NCI-H146 treated with DMSO at 0.1 percent for 48 hours (cell line): Measurements from ENCODE around the gene ADAMTS12.
"Not testable (repeated sequence)": the region's sequence is repeated elsewhere in the genome, so short reads cannot be mapped to it uniquely, and the experiment has no call there.

Experiments
- DNase-seq: peaks from one replicate; lab custom pipeline; 2025; ENCODE audit not compliant: unreplicated experiment; lab: John Stamatoyannopoulos, UW

Gene ADAMTS12

DNA sequence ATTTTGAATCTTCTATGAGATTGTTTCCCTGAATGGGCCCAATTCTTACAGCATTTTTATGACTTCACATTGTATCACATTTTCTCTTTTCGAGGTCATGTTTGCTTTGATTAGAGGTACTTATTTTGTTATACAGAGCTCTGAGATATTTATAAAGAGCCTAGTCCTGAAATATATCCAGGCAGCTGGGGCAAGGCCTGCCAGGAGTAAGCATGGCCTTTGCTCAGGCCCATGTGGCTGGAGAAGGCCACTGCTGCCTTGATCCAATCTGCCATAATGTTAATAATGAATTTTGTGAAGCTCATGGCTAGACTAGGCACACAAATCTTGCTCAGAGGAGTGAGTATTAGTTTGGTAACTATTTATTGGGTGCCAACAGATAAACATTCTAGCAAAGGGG lies 355.0 kb downstream of the ADAMTS12 start:
- no peak for DNase-seq

DNA sequence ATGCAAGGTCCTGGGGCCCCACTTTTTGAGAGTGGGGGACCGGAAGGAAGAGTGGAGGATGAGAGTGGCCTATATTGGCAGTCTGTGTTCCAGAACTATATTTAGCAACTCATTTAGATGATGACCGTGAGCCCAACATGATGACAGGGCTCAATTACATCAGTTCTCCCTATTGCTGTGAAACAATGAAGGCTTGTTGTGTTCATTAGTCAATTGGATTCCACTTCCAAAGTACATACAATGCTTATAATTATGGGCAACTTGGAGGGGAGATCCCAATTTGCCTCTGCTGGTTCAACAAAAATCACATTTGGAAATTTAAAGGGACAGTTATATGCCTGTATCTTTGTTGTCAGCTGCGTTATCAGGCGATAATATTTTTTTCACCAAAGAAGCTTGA lies 360.0 kb downstream of the ADAMTS12 start:
- DNase-seq, result no peak

DNA sequence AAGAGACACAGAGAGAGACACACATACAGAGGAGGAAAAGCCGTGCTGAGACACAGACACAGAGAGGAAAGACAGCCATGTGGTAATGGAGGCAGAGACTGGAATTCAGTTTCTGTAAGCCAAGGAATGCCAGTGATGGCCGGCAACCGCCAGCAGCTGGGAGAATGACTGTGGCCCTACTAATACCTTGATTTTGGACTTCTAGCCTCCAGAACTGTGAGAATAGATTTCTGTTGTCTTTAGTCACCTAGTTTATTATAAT lies 360.8 kb downstream of the ADAMTS12 start:
- DNase-seq, result no peak

DNA sequence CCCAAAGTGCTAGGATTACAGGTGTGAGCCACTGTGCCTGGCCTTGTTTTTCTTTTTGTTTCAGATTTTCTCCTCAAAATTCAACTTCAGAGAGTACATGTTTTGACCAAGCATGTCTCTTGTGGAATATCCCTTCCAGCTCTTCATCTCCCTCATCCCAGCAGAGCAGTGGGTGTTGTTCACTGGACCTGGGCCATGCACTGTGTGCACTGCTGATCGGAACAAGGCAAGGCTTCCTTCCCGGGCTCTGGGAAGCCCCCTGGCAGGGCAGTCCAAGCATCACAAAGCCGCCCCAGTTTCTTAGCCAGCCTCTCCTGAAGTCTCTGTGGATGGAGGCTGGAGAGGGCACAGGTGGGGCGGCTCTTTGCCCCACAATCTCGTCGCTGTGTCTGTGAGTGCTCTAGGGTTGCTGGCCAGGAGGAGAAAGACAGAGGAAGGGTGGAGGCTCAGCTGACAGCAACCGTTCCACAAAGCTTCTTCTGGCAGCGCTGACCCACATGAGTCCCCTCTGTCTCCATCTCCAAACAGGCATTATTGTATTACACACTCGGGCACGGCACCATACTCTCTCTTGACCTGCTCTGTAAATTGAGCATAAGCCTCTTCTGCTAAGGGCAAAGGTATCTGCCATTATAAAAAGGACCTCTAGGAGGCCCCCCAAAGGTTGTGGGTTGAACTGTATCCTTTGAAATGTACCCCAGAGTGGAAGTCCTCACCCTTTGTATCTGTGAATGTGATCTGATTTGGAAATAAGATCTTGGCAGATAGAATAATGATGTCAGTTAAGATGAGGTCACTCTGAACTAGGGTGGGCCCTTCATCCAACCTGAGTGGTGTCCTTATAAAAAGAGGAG lies 361.4 kb downstream of the ADAMTS12 start:
- DNase-seq, result no peak

DNA sequence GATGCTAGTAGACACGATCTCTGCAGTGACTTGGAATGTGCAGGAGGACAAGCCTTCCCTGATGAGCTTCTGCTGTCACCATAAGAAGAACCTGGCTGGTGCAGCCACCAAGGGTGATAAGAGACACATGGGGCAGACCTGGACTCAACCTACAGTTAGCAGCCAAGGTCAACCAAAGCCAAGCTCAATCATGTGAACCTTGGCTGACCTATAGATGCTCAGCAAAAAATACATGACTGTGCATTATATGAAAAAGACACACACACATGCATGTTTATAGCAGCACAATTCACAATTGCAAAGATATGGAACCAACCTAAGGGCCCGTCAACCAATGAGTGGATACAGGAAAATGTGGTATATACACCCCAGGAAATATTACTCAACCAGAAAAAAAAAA lies 364.1 kb downstream of the ADAMTS12 start:
- no peak for DNase-seq

DNA sequence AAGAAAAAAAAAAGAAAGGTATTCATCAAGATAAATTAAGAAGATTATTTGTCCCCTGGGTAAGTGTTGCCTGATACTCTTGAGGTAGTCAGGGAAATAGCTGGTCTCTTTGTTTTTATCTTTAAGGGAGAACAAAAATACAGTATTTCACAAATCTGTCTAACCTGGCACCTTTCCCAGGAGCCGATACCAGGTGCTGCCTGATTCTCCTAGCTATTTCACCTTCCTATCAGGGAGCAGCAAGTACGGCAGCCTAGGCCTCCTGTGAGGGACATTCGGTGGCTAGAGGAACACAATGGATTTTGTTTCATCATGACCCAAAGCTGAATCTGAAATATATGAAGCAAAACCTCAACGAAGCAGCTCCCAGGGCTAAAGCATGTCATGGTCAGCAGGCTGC lies 365.0 kb downstream of the ADAMTS12 start:
- DNase-seq, result no peak

DNA sequence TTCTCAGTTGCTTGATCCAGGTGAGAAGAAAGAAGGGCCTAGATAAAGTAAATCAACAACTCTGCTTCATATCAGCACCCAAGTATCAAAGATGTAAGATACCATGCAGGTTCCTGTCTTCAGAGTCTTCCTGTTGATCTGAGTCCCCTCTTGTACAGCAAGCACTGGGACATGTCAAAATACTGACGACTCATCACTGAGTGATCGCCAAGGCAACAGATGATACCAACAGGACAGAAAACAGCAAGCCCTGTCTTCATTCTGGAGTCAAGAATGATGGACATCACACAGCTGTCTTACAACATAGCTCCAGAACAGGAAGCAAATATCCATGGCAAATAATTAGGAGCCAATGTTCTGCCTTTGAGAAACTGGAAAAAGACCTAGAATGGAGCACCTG lies 367.3 kb downstream of the ADAMTS12 start:
- no peak for DNase-seq

DNA sequence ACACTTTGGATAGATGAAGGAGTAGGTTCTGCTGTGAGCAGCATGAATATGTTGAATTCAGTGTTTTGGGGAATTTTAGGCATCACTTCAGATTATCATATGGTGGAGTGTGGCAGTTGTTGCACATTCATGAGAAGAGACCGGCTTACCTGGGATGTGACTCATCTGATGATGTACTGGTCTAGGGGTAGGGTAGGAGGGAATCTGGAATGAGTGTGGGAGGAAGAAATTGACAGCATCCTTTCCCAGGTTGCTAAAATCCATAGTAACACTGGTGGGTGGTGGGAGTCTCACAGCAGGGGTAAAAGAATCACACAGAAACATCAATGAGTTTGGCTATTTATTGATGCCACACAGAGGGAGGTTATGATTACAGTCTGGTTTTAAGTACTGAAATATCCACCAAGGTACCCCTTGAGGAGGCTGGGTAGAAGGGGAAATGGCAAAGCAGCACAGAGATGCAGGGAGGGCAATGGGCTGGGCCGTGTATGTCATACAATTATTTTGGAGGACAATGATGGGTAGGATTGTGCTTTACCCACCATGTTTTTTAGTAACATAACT lies 368.5 kb downstream of the ADAMTS12 start:
- DNase-seq, result no peak

DNA sequence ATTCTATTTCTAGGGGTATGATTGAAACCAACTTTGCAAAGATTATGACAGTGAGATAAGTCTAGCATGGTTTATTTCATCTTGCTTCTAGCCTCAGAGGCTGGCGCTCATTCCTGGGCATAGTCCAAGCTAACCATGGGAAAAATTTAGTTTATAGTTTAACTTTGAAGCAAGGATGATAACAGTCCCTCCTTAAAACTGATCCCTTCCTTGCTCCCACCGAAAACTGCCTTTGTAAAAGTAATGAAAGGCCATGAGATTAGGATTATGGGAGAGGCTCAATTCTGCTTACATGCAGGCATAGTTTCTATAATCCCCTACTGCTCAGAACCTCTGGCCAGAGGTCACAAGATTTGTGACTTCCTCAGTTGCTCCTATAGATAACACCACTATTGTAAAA lies 375.4 kb downstream of the ADAMTS12 start:
- DNase-seq, result no peak

DNA sequence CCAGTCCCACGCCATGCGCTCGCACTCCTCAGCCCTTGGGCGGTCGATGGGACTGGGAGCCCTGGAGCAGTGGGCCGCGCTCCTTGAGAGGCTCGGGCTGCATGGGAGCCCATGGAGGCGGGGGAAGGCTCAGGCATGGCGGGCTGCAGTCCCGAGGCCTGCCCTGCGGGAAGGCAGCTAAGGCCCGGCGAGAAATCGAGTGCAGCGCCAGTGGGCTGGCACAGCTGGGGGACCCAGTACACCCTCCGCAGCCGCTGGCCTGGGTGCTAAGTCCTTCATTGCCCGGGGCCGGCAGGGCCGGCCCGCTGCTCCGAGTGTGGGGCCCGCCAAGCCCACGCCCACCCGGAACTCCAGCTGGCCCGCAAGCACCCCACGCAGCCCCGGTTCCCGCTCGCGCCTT lies 376.4 kb downstream of the ADAMTS12 start:
- DNase-seq, result not testable (repeated sequence)

DNA sequence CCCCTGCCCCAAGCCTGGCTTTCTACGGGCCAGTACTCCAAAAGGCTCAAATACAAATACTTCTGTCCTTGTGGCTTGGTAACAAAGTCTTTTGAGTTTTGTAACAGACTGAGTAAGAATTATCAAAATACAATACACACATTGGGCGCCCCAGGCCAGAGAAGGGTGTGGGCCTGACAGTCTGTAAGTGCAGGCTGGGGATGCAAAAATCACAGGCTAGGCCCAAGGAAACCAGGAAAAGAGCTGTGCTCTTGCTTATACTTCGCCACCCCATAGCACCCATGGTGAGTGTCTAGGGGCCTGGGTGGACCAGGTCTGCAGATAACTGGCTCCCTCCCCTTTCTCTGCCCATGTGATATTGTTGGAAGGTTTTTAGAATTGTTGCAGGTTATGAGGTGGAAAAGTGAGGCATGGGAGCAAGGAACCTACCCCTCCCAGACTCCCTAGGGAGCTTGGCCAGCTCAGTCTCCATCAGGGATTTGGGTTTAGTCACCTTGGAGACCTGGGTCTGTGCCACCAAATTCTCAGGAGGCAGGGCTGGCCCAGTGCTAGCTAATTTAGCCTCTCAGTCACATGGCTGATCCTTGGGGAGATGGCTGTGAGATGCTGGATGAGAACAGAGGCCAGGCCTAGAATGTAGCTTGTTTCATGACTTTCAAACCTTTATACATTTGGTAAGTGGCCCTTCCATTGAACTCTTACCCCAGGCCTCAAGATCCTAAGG lies 378.2 kb downstream of the ADAMTS12 start:
- no peak for DNase-seq

DNA sequence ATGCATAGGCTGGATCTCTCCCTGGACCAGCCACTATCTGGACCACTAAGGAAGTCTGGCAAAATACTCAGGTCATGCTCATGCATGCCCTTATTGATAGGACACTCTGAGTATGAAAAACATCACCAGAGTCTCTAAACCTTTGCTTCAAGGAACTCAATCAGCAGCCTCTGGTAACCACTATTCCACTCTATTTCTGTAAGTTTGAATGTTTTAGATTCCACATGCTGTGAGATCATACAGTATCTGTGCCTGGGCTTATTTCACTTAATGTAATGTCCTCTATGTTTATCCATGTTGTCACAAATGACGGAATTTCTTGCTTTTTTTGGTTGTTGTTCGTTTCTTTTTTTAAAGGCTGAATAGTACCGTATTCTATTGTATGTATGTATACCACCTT lies 382.8 kb downstream of the ADAMTS12 start:
- DNase-seq, result no peak

DNA sequence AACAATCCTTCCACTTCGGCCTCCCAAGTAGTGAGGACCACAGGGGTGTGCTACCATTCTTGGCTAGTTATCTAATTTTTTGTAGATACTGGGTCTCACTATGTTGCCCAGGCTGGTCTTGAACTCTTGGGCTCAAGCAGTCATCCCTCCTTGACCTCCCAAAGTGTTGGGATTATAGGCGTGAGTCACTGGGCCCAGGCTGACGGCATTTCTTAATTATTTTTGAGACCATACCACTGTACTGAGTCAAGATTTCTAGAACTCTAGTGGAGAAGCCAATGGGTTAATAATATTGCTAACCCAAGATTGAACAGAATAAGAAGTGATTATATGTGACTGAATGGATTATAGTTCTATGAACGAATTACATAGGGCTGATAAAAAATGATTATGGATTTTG lies 384.4 kb downstream of the ADAMTS12 start:
- DNase-seq, result no peak

DNA sequence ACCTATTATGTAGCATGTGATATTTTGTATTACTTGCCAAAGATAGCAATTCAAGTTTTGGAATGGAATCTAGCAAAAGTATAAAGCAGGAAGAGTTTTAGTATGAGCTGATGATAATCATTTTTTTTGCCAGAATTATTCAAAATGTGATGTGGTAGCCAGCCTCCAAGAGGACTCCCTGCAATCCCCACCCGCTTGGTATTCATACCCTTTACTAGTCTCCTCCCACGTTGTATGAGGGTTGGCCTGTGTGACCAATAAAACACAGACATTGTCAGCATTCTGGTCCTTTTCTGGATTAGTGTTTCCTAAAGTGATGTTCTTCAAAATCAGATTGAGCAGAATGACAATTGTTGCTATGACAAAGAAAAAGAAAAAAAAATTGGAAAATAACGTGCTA lies 387.2 kb downstream of the ADAMTS12 start:
- no peak for DNase-seq

DNA sequence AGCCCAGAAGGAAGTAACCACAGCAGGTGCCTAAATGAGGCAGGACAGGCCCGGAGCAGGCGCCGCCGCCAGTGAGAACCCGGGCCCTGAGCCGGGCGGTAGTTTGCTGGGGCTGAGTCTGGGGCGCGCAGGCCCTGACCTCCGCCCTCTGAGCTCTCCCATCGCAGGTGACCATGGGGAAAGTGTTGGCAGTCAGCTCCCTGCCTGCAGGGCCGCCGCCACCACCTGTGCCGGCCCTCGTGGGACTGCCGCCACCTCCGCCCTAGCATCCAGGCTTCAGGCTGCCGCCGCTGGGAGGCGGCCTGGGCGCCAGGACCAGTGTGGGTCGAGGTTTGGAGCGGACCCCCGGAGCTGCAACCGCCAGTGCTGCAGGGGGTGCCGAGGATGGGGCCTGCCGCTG lies 389.9 kb downstream of the ADAMTS12 start:
- DNase-seq, result no peak

DNA sequence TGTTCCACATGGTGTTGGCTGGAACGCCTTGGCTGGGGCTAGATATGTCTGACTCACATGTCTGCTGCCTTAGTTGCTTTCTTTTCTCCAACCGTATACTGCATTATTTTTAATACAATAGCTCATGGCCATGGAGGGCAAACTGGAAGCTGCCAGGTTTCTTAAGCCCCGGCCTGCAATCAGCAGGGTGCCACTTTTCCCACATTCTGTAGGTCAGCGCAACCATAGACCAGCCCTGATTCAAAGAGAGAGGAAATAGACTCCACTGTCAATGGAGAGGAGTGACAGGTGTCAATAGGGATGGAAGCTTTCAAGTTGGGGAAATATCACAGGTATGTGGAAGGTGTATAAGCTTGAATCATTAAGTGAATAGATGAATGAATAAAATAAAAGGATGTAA lies 390.5 kb downstream of the ADAMTS12 start:
- DNase-seq, result no peak

DNA sequence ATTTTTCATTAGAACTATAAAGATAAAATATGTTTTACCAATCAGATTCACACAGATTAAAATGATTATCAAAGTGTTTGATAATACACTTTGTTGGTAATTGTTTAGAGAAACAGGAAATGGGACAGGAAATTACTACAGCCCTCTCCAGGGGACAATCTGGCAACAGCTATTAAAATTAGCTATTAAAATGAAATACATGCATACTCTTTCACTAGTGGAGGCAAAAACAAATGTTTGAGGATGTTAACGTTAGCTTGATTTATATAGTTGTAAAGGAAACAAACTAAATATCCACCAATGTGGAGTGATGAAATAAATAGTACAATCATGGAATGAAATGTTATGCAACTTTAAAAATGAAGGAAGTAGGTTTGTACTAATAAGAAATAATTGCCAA lies 397.3 kb downstream of the ADAMTS12 start:
- DNase-seq, result no peak

DNA sequence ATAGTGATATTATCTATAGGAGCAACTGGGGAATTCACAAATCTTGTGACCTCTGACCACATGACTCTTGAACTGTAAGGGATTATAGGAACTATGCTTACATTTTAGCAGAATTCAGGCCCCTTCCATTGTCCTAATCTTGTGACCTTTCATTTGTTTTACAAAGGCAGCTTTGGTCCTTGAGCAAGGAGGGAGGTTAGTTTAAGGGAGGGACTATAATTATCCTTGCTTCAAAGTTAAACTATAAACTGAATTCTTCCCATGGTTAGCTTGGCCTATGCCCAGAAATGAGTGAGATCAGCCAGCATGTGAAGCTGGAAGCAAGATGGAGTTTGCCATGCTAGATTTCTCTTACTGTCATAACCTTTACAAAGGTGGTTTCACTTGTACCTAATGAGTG lies 399.8 kb downstream of the ADAMTS12 start:
- DNase-seq, result no peak

DNA sequence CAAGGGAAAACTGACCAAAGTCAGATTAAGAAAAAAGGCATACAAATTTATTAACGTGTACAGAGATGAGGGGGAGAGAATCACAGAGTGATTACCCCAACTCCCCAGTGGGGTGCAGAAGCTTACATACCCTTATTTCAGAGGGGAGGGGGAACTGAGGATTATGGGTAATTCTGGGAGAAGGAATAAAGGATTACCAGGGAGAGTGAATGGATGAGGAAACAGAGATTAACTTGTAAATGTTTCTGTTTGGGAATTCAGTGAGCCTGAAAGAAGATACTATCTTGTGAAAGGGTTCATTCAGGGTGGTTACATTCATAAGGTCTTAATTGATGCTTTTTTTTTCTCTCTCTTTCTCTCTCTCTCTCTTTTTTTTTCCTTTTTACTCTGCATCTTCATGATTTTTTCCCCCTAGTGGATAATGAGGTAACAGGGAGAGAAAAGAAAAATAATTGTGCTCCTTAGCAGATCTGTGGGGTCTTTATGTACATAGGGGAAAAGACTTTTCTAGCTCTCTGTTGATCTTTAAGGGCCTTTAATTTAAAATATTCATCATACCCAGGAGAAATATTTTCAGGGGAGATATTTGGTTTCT lies 401.6 kb downstream of the ADAMTS12 start:
- no peak for DNase-seq

DNA sequence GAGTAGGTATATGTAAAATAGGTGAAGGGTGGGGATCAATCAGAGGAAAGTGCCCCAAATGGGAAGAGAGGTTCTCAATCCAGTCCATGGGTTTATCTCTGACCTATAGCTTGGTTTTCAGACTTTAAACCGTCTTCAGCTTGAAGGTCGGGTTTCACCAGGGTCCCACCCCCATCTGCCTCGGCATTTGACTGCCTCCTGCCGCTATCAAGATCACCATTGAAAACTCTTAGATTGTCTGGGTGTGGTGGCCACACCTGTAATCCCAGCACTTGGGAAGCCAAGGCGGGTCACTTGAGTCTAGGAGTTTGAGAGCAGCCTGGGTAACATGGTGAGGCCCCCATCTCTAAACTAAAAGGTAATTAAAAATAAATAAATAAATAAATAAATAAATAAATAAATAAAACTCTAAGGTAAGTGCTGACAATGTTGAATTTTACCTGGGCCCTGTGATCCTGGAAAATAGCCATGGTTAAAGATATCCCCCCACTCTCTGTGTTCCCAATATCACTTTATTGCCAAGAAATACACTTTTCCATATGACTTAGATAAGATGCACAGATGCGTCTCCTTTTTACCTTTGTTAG lies 402.2 kb downstream of the ADAMTS12 start:
- DNase-seq, result no peak

DNA sequence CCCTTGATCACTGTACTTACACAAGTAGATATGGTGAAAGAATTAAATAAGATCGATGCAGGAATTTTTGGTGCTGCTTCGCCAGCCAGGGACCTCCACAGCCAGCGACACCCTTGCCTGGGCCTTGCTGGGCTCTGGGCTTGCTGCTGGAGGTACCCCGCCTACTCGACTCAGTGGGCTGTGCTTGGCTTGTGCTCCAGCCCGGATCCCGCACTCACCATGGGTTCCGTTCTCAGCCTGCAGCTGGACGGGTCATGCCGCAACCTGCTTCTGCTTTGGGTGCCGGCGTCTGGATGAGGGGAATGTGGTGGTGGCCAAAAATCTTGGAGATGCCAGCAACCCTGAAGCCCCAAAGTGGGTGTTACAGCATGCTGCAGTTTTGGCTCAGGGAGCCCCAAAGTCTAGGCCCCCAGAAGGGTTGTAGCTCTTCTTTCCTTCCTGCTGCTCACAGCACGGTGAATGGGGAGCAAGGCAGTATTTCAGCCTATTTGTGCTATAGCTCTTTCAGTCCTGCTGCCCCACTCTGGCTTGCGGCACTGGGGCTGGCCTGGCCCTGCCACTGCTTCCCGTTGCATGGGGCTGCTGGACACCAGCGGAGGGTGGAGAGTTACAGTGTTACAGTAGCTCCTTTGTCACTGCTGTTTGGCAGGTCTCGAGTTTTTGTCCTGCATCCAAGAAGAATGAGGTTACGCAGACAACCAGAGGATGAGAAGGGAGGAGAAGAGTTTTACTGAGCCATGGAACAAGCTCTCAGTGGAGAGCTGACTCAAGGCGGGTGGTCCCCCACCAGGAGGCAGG lies 403.0 kb downstream of the ADAMTS12 start:
- no peak for DNase-seq
